IPS-20b (cell line): Measurements from ENCODE around the gene PARVG.

ENCODE experiments used
- H3K27ac ChIP-seq: one replicate; pipeline ENCODE4 v1.5.1; 2013; ENCODE audit warnings: low read length
- H3K27me3 ChIP-seq: 2 replicates; pipeline ENCODE4 v1.6.1; 2013; ENCODE audit warnings: mild to moderate bottlenecking, low read length, inconsistent platforms; ENCODE audit not compliant: insufficient read depth
- H3K36me3 ChIP-seq: 2 replicates; pipeline ENCODE4 v1.6.1; 2013; ENCODE audit warnings: low read depth, mild to moderate bottlenecking, inconsistent platforms, low read length, moderate library complexity; ENCODE audit not compliant: insufficient read depth
- H3K4me1 ChIP-seq: 2 replicates; pipeline ENCODE4 v1.6.1; 2013; ENCODE audit warnings: mild to moderate bottlenecking, control low read depth, inconsistent platforms, low read length, moderate library complexity; ENCODE audit not compliant: insufficient read depth
- H3K4me3 ChIP-seq: 2 replicates; pipeline ENCODE4 v1.5.1; 2013; ENCODE audit warnings: mild to moderate bottlenecking, low read length, inconsistent platforms
- H3K9ac ChIP-seq: 2 replicates; pipeline ENCODE4 v1.6.1; 2013; ENCODE audit warnings: low read depth, mild to moderate bottlenecking, inconsistent platforms, low read length, moderate library complexity
- H3K9me3 ChIP-seq: 2 replicates; pipeline ENCODE4 v1.6.1; 2013; ENCODE audit warnings: mild to moderate bottlenecking, low read depth, low read length, inconsistent platforms; ENCODE audit not compliant: insufficient read depth

PARVG gene

DNA sequence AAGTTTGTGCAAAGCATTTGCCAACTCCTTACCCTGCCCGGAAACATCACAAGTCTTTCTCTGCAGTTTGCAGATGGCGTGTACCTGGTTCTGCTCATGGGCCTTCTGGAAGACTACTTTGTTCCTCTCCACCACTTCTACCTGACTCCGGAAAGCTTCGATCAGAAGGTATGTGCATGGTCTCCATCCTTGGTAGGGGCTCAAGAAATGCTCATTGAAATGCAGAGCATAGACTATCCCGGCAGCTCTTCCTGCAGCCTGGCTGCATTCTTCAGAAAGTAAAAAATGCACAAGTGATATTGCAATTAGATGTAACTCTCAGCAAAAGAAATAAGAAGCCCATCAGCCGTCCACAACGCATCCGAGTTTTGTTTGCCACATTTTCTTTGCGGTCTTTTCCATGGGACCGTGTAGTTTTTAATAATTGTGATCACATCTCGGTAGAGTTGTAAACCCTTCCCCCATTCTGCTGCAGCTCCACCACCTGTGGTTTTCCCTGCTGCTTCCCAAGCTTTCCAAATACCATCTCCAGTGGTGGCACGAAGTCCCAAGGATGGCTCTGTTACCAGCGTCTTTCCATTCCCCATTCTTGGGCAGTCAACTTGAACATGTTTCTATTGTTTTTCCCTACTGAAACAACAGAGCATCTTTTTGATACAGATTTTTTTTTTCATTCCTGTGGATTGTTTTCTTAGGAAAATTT, 22.7 kb upstream of the PARVG start:
- Histone ChIP-seq H3K4me3 (no peak overlapping the region; the same call in 1 of the 2 replicates), H3K9me3 (no peaks in the 10 kb centered on the region), H3K4me1 (peaks cover 14% of the 10 kb centered on the region; the same call in 1 of the 2 replicates), H3K27ac (peak overlapping the region; percentile 8), H3K27me3 (no peaks in the 10 kb centered on the region), H3K9ac (no peak overlapping the region), H3K36me3 (no peaks in the 10 kb centered on the region)

DNA sequence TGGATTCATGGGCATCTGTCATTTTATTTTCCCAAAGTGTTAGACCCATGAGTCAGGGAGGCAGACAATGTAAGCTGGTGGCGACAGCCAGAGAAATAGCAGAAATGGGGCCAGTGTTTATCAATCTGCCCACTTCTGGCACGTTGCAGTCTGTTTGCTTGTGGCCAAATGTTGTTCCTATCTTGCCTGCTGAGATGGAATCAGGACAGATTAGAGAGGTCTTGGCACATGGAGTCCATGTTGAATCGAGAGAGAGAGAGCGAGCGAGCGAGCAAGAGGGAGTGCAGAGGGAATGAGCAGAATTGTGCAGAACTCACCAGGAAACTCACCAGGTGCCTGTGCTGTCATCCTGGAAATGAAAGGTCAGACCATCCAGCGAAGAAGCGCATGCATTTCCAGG, 21.9 kb upstream of the PARVG start:
- H3K4me1 ChIP-seq = peaks cover 14% of the 10 kb centered on the region; the same call in 1 of the 2 replicates
- no peaks in the 10 kb centered on the region for H3K9me3 ChIP-seq
- no peak overlapping the region for H3K9ac ChIP-seq
- H3K27ac ChIP-seq = peak overlapping the region; percentile 8
- H3K4me3 ChIP-seq = no peak overlapping the region
- H3K27me3 ChIP-seq = no peaks in the 10 kb centered on the region
- no peaks in the 10 kb centered on the region for H3K36me3 ChIP-seq

GRCh38 chr22:44159221-44159620, 21.5 kb upstream of the PARVG start:
- Histone ChIP-seq H3K4me3 (no peak overlapping the region), H3K27me3 (no peaks in the 10 kb centered on the region), H3K9me3 (no peaks in the 10 kb centered on the region), H3K9ac (no peak overlapping the region), H3K36me3 (no peaks in the 10 kb centered on the region), H3K4me1 (peaks cover 14% of the 10 kb centered on the region; the same call in 1 of the 2 replicates), H3K27ac (no peak overlapping the region)

GRCh38 chr22:44159811-44160210, 20.9 kb upstream of the PARVG start:
- H3K4me1 ChIP-seq = peaks cover 14% of the 10 kb centered on the region; the same call in 1 of the 2 replicates
- H3K9ac ChIP-seq = no peak overlapping the region
- H3K27ac ChIP-seq = no peak overlapping the region
- no peaks in the 10 kb centered on the region for H3K36me3 ChIP-seq
- H3K4me3 ChIP-seq = no peak overlapping the region
- no peaks in the 10 kb centered on the region for H3K27me3 ChIP-seq
- H3K9me3 ChIP-seq = no peaks in the 10 kb centered on the region

DNA sequence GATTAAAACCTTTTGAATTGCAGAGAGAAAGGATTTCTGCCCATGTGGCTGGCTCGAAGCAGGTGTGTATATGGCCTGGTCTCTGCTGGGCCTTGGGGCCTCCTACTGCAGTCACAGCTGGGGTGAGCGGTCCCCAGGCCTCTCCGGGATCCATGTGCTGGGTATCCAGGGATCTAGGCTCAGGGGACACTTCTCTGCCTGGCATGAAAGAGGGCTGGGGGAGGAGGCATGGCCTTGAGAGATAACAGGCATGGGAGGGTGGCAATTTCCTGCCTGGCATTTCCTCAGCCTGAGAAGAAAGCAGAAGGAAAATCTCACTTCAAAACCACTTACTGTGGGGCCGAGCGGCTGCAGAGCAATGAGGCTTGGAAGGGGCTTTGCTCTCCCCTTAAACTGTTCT, 20.3 kb upstream of the PARVG start:
- no peaks in the 10 kb centered on the region for H3K9me3 ChIP-seq
- no peaks in the 10 kb centered on the region for H3K36me3 ChIP-seq
- no peaks in the 10 kb centered on the region for H3K27me3 ChIP-seq
- no peak overlapping the region for H3K27ac ChIP-seq
- no peak overlapping the region for H3K4me3 ChIP-seq
- H3K9ac ChIP-seq = no peak overlapping the region
- peaks cover 14% of the 10 kb centered on the region; the same call in 1 of the 2 replicates for H3K4me1 ChIP-seq

DNA sequence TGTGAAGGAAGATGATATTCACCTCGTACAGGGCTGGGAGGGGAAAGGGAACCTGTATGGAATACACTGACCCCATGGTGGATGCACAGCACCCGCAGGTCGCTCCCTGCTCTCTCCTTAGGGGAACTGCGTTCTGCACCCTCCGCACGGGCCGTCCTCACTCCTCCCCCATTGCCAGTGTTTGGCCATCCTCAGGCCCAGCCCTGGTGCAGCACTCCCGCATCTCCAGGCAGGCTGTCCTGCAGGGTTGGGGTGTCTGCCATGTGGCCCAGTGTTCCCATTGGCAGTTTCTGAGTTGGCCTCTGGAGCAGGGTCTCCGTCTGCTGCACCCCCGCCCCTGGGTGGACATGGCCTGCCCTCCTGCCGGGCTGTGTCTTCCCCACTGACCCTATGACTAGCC, 19.1 kb upstream of the PARVG start:
- H3K36me3 ChIP-seq = no peaks in the 10 kb centered on the region
- H3K9ac ChIP-seq = no peak overlapping the region
- H3K9me3 ChIP-seq = no peaks in the 10 kb centered on the region
- no peak overlapping the region for H3K27ac ChIP-seq
- peaks cover 14% of the 10 kb centered on the region; the same call in 1 of the 2 replicates for H3K4me1 ChIP-seq
- no peaks in the 10 kb centered on the region for H3K27me3 ChIP-seq
- H3K4me3 ChIP-seq = no peak overlapping the region

DNA sequence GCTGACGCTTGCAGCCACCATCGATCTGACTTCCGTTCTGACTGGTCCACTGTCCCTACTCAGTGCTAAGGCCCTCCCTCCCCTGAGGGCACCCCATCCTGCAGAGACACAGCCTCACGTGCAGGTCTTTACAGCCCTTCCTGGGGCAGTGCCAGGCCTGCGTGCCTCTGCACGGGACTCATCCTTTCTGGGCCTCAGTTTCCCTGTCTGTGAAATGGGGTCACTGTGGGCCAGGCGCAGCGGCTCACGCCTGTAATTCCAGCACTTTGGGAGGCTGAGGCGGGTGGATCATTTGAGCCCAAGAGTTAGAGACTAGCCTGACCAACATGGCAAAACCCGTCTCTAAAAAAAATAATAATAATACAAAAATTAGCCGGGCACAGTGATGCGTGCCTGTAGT, 17.8 kb upstream of the PARVG start:
- Histone ChIP-seq H3K27ac (no peak overlapping the region), H3K27me3 (no peaks in the 10 kb centered on the region), H3K4me3 (no peak overlapping the region), H3K9me3 (no peaks in the 10 kb centered on the region), H3K36me3 (no peaks in the 10 kb centered on the region), H3K4me1 (peaks cover 13% of the 10 kb centered on the region; the same call in 1 of the 2 replicates), H3K9ac (no peak overlapping the region)

DNA sequence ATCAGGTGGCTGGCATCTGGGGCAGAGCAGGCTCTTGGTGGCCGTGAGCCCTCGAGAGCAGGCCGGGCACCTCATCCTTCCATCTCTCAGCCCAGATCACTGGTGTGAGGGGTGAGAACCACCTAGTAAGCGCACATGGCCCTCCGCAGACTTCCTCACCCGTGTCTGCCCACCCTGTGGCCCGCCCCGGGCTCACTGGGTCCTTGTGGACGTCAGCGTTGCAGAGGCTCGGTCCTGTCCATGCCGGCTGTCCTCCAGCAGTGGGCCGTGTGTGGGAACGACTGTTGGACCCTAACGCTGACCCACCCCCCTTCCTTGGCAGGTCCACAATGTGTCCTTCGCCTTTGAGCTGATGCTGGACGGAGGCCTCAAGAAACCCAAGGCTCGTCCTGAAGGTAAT, 17.2 kb upstream of the PARVG start:
- peaks cover 7% of the 10 kb centered on the region; the same call in 1 of the 2 replicates for H3K4me1 ChIP-seq
- no peak overlapping the region for H3K9ac ChIP-seq
- H3K4me3 ChIP-seq = no peak overlapping the region
- no peaks in the 10 kb centered on the region for H3K9me3 ChIP-seq
- no peaks in the 10 kb centered on the region for H3K27me3 ChIP-seq
- no peaks in the 10 kb centered on the region for H3K36me3 ChIP-seq
- no peak overlapping the region for H3K27ac ChIP-seq

- no peaks in the 10 kb centered on the region for H3K27me3 ChIP-seq
- no peaks in the 10 kb centered on the region for H3K9me3 ChIP-seq
These were observed 16.7 kb upstream of the PARVG start for GRCh38 chr22:44164031-44164430.

GRCh38 chr22:44165286-44165874, 15.3 kb upstream of the PARVG start:
- no peak overlapping the region for H3K9ac ChIP-seq
- H3K27ac ChIP-seq = no peak overlapping the region
- H3K9me3 ChIP-seq = no peaks in the 10 kb centered on the region
- no peaks in the 10 kb centered on the region for H3K27me3 ChIP-seq
- no peaks in the 10 kb centered on the region for H3K36me3 ChIP-seq
- H3K4me1 ChIP-seq = no peaks in the 10 kb centered on the region
- no peak overlapping the region for H3K4me3 ChIP-seq

More at GRCh38 chr22:44164031-44164430, 16.7 kb upstream of the PARVG start:
- H3K27ac ChIP-seq = no peak overlapping the region
- H3K4me1 ChIP-seq = peaks cover 2% of the 10 kb centered on the region; the same call in 1 of the 2 replicates
- no peak overlapping the region for H3K9ac ChIP-seq
- H3K4me3 ChIP-seq = no peak overlapping the region
- no peaks in the 10 kb centered on the region for H3K36me3 ChIP-seq

GRCh38 chr22:44166498-44167276, 14.0 kb upstream of the PARVG start:
- no peak overlapping the region for H3K4me3 ChIP-seq
- no peaks in the 10 kb centered on the region for H3K27me3 ChIP-seq
- H3K9me3 ChIP-seq = no peaks in the 10 kb centered on the region
- H3K9ac ChIP-seq = no peak overlapping the region
- peaks cover 2% of the 10 kb centered on the region; the same call in 1 of the 2 replicates for H3K4me1 ChIP-seq
- no peak overlapping the region for H3K27ac ChIP-seq
- H3K36me3 ChIP-seq = no peaks in the 10 kb centered on the region
